ENCODE results near the gene ELAVL1. TPM values are rescaled to one million over a fixed set of nuclear protein-coding genes. Genes with fewer than 3 reads are reported as not detected.
"Not testable (repeated sequence)": the region's sequence is repeated elsewhere in the genome, so short reads cannot be mapped to it uniquely, and the experiment has no call there.

The ELAVL1 gene
- polyA plus RNA-seq, 1 experiment = 44.7 TPM

DNA sequence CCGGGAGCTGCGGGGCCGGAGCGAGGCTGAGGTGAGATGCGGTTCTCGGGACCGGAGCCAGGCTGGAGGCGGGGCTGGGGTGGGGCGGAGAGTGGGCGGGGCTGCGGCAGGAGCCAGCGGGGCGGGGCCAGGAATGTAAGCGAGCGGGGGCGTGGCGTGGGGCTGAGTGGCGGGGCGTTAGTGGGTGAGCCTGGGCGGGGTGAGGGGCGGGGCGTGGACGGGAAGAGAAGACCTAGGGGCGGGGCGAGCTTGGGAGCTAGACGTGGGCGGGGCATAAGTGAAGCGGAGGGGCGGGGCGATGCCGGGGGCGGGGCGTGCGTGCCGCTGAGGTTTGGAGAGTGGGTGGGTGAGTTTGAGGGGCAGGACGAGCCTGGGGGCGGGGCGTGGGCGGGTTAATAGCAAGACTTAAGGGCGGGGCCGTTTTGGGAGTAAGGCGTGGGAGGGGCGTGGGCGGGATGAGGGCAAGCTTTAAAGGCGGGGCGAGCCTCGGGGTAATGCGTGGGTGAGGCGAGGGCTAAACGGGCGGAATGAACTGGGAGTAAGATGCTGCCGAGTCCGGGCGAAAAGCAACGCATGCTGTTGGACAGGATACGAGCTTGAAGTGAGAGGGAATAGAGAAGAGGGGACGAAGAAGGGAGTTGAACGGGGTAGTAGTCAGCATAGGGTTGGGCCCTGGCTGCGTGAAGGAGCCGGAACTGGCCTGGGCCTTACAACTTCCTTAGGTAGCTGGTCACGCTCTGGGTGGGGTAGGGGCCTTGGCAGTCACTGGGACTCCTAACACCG, 84.7 kb downstream of the ELAVL1 start:
- TF ChIP-seq, protein P1, sequence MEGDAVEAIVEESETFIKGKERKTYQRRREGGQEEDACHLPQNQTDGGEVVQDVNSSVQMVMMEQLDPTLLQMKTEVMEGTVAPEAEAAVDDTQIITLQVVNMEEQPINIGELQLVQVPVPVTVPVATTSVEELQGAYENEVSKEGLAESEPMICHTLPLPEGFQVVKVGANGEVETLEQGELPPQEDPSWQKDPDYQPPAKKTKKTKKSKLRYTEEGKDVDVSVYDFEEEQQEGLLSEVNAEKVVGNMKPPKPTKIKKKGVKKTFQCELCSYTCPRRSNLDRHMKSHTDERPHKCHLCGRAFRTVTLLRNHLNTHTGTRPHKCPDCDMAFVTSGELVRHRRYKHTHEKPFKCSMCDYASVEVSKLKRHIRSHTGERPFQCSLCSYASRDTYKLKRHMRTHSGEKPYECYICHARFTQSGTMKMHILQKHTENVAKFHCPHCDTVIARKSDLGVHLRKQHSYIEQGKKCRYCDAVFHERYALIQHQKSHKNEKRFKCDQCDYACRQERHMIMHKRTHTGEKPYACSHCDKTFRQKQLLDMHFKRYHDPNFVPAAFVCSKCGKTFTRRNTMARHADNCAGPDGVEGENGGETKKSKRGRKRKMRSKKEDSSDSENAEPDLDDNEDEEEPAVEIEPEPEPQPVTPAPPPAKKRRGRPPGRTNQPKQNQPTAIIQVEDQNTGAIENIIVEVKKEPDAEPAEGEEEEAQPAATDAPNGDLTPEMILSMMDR (IDR thresholded peaks at IDR 0.05; ENCODE audit: low read depth, low read length) = no peak
- DNase-seq (ENCODE audit: low read depth, low spot score) = peak; percentile 94
- peak overlapping the region; percentile 70 for H3K4me3 ChIP-seq (ENCODE audit: low read depth, low read length)
- no peaks in the 10 kb centered on the region for H3K9me3 ChIP-seq (ENCODE audit: control insufficient read depth, insufficient read depth, low read length)
- ChIA-PET POLR2A (interaction anchor here (0.7 to 2.9 kb wide), 9 partner anchors 11 to 434 kb away, joined by 3 to 19 read pairs (median 5); partner anchors contain the start of genes MAP2K7, MCOLN1 and TIMM44), CTCF (interaction anchor here (0.5 to 2.6 kb wide), 10 partner anchors 8 to 567 kb away, joined by 3 to 15 read pairs (median 10); partner anchors contain the start of genes MAP2K7 and TIMM44)
- peaks cover 4% of the 10 kb centered on the region for H3K27me3 ChIP-seq (ENCODE audit: control insufficient read depth, insufficient read depth, low read length)
- peak overlapping the region; percentile 75 for H3K27ac ChIP-seq (ENCODE audit: low read depth, low read length)

DNA sequence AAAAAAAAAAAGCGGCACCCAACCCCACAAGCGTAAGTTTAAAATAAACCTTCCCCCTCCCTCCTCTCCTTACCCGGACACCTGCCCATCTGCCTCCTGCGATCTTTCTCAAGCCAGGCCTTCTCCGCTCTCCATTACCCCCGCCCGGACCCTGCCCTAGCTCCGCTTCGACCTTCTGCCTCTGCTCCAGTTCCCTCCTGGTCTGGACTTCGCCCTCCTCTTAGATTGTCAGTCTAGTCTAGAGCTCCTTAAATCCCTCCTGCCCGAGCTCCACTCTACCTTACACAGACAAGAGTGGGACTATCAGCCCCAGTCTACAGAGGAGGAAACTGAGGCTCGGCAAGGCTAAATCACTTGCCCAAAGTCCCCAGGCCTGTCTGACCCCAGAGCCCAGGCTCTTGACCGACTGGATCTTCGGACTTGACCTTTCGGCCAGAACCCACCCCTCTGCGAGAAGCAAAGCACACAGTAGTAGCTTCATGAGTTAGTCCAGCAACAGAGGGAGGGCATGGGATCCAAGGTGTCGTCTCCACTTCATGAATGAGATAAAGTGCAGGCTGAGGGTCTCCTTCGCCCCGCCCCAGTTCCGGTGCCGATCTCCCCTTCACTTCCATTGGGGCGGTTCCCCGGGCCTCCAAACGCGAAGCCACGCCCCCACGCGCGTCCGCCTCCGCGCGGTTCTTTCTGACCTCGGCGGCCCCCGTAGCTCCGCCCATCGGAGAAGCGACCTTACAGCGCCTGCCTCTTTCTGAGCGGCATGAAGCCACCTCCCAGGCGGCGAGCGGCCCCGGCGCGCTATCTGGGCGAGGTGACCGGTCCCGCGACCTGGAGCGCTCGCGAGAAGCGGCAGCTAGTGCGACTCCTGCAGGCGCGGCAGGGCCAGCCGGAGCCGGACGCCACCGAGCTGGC, 85.6 kb downstream of the ELAVL1 start, which contains the start of gene SNAPC2:
Gene SNAPC2 (plus strand): TSS at position 729 of the 909 bp plus-strand sequence. CDS start 29 bp downstream, at position 758.
- TF ChIP-seq, protein P1 (IDR thresholded peaks at IDR 0.05; ENCODE audit: low read depth, low read length) = no peak
- Histone ChIP-seq H3K4me3 (ENCODE audit: low read depth, low read length) (peak within 1 kb of the TSS; percentile 70), H3K27ac (ENCODE audit: low read depth, low read length) (peak within 1 kb of the TSS; percentile 75), H3K9me3 (ENCODE audit: control insufficient read depth, insufficient read depth, low read length) (no peaks in the 10 kb centered on the region), H3K27me3 (ENCODE audit: control insufficient read depth, insufficient read depth, low read length) (peaks cover 7% of the 10 kb centered on the region)
- DNase-seq (ENCODE audit: low read depth, low spot score) = peak; percentile 88
- CTCF ChIA-PET = interaction anchor here (0.7 to 3.0 kb wide), 11 partner anchors 8 to 566 kb away, joined by 3 to 15 read pairs (median 10); partner anchors contain the start of genes MAP2K7 and TIMM44
- POLR2A ChIA-PET = interaction anchor here (0.5 to 2.9 kb wide), 11 partner anchors 11 to 397 kb away, joined by 3 to 19 read pairs (median 5); partner anchors contain the start of genes LRRC8E, MAP2K7, MCOLN1 and TIMM44

DNA sequence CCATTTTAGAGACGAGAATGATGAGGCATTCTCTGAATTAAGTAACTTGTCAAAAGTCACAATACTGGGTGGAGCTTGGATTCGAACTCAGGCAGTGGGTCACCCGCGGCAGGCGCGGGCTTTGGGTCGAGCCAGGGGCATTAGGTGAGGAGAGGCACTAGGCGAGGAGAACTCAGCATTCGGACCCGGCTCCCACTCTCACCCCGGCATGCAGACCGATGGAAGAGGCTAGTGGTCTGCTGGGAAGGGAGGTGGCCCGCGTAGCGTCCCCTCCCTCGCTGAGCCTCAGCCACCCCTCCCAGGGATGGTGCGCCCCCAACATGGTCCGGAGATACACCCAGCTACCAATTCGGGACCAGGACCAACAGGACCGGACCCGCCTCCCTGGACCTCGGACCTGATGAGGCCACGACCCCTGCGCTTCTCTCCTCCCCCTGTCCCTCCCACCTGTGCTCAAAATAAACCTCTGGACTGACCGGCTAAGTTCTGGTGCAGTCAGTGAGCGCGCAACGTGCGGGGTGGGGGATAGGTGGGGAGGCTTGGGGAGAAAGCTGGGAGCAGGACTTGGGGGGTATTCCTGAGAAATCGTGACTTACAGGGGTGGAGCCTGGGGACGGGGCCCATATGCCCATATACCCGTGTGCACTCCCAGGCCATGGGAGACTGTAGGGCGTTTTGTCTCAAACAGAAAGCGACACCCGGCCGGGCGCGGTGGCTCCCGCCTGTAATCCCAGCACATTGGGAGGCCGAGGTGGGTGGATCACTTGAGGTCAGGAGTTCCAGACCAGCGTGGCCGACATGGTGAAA, 86.6 kb downstream of the ELAVL1 start:
- Histone ChIP-seq H3K4me3 (ENCODE audit: low read depth, low read length) (no peak overlapping the region), H3K27ac (ENCODE audit: low read depth, low read length) (no peak overlapping the region), H3K27me3 (ENCODE audit: control insufficient read depth, insufficient read depth, low read length) (peaks cover 7% of the 10 kb centered on the region), H3K9me3 (ENCODE audit: control insufficient read depth, insufficient read depth, low read length) (no peaks in the 10 kb centered on the region; the same call in 1 of the 2 replicates)
- DNase-seq (ENCODE audit: low read depth, low spot score) = no peak
- CTCF ChIA-PET = interaction anchor here (0.7 to 3.0 kb wide), 10 partner anchors 10 to 351 kb away, joined by 3 to 15 read pairs (median 6); partner anchors contain the start of gene TIMM44
- TF ChIP-seq, protein P1 (IDR thresholded peaks at IDR 0.05; ENCODE audit: low read depth, low read length) = no peak
- POLR2A ChIA-PET = interaction anchor here (0.5 to 2.9 kb wide), 3 partner anchors 10 to 48 kb away, joined by 8 to 19 read pairs (median 17); partner anchors contain the start of gene MAP2K7

DNA sequence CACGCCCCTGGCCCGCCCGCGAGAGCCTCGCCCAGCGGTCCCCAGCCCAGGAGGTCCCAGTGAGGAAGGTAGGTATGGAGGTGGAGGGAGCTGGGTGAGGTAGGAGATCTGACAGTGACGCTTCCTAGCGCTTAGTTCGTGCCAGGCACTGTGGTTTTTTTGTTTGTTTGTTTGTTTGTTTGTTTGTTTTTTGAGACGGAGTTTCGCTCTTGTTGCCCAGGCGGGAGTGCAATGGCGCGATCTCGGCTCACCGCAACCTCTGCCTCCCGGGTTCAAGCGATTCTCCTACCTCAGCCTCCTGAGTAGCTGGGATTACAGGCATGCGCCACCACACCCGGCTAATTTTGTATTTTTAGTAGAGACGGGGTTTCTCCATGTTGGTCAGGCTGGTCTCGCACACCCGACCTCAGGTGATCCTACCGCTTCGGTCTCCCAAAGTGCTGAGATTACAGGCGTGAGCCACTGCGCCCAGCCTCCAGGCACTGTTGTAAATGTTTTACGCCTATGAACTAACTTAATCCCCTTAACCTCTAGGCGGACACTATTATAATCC, 87.3 kb downstream of the ELAVL1 start:
- ChIA-PET POLR2A (interaction anchor here (1.1 to 3.9 kb wide), 3 partner anchors 10 to 15 kb away, joined by 4 to 17 read pairs (median 16); partner anchors contain the start of gene MAP2K7), CTCF (interaction anchor here (0.7 to 3.0 kb wide), 8 partner anchors 9 to 350 kb away, joined by 3 to 12 read pairs (median 5); partner anchors contain the start of gene TIMM44)
- H3K9me3 ChIP-seq (ENCODE audit: control insufficient read depth, insufficient read depth, low read length); H3K27me3 ChIP-seq (ENCODE audit: control insufficient read depth, insufficient read depth, low read length); DNase-seq (ENCODE audit: low read depth, low spot score); H3K27ac ChIP-seq (ENCODE audit: low read depth, low read length): not testable (repeated sequence)
- peak overlapping the region; percentile 43; the same call in 1 of the 2 replicates for H3K4me3 ChIP-seq (ENCODE audit: low read depth, low read length)
